Cerebellar nuclear complex (tissue), 1 donor: ENCODE results near the gene SOCS2.

ENCODE experiments used
- DNase-seq, 2 experiments: peaks; one replicate each; lab custom pipeline; 2025; lab: John Stamatoyannopoulos, UW

Gene SOCS2

DNA sequence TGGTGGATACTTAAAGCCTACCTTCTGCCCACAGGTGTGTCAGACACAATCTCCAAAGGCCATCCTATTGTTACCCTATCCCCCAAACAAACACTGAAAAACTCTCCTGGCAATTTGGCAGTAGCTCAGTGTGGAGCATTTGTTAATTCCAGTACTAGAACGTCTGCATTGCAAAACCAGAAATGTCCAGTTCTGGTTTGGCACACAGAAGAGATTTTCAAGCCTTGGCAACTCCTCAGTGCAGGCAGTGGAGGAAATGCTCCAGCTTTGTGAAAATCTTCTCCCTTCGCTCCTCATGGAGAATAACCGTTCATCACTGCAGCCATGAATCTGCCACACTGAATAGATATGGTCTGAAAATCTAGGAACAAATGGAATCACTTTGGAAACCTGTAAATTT is 5.3 kb upstream of the SOCS2 start:
- DNase-seq = no peak

GRCh38 chr12:93568091-93568490 is 4.4 kb upstream of the SOCS2 start:
- DNase-seq = no peak

DNA sequence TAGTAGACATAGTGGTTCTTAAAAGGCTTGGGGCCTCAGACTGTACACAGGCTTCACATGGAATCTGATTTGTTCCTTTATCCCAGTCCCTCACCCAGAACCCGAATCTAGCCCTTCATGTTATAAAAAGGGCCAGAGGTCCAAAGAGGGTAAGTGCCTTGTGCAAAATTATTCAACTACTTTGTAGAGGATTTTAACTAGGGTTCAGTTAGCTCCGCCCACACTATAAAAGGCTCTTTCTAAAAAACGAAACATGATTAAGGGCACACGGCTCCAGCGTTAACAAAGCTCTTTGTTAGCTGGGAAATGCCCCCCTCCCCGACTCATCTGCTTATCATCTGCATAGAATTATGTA is 3.2 kb upstream of the SOCS2 start:
- DNase-seq = no peak

DNA sequence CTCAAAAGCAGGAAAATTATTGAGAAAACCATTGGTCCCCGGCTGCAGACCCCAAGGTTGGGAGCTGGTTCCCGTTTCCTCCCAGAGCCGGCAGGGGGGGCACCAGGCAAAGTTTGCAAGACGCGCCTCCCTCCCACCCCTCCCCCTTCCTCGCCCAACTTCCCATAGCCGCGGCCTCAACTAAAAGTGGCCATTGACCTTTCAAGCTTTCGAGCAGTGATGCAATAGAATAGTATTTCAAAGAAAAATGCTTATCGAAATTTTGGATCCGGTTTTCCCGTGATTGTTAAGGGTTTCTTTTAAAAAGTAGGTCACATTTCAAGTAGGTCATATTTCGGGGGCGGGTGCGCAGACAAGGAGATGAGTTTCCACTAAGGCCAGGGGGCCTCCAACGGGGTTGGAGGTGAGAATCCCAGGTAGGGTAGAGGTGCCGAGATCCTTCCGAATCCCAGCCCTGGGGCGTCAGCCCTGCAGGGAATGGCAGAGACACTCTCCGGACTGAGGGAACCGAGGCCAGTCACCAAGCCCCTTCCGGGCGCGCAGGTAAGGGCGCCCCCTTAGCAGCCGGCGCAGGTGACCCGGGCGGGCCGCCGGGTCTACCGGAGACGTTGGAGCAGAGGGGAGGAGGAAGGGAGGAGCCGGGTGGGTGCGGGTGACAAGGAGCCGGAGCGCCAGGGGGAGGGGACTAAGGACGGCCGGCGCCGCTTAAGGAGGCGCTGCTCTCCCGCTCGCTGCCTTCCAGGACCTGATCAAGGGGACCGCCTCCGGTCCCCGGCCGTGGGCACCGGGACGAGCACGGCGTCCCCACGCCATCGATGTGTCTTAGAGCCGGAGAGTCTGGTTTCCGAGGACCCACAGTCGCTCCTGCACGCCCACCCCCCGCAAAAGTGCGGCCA is 2.6 kb upstream of the SOCS2 start:
- DNase-seq = no peak

DNA sequence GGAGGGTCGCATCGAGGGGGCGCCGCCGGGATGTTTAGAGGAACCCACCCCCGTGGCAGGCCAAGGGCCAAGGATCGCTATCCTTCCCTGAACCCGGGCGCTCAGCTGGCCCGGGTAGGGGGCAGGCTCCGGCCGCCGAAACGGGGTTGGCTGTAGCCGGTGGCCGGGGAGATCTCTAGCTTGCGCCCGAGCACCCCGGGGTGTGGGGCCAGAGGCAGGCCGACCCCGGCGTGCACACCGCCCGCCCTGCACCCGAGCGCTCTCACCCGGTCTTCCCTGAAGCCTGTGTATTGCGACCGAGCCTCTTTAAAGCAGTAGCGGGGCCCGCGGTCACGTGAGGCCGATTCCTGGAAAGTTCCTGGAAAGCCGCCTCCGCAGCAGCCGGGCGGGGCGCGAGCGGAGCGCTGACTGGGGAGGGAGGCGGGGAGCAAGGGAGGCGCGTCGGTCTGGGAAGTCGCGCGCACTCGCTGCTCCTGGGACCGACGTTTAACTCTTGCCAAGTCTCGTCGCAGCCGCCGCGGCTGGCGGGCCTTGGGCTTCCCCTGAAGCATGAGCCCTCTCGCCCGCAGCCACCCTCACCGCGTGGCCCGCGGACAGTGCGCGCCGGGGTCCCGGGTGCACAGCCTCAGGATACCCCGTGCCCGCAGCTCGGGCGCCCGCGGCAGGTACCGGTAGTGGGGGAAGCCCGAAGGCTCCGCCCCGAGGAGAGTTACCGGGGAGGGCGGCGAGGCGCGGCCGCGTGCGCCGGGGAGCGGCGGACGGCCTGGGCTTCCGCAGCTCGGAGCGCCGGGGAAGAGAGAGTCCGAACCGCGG is 1.7 kb upstream of the SOCS2 start:
- no peak for DNase-seq

- no peak for DNase-seq
These were observed 1.0 kb upstream of the SOCS2 start for GRCh38 chr12:93571365-93571924.

- DNase-seq = no peak
These were observed 457 bp downstream of the SOCS2 start for GRCh38 chr12:93572712-93573551.

DNA sequence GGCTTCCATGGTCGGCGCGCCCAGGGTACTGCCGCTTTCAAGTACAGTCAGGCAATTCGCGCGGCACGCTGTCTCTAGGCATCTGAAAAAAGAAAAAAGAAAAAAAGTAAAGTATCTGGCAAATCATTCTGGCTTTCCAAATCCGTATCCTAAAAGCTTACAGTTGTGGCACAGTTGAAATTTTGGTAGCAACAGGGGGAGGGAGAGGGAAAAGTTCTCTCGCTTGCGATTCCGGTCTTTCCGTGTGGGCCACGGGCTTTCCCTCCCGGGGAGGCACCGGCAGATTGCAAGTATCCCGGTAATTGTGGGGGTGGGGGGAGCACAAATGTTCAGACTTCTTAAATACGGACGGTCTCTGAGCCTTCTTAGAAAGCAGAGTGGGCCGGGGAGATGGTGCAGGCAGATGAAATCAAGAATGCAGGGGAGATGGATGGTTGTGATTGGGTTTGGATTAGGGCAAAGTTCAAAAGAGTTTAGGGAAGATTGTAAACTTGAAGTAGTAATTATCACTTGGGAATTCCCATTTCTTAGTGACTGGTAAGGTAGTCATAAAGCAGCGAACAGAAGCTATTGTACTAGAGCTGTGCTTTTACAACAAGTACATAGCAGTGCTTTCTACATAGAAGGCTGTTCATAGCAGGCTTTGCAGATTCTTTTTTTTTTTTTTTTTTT is 1.2 kb downstream of the SOCS2 start:
- no peak for DNase-seq

GRCh38 chr12:93577222-93577621 is 4.7 kb downstream of the SOCS2 start:
- DNase-seq = no peak

- no peak for DNase-seq
These were observed 5.7 kb downstream of the SOCS2 start for GRCh38 chr12:93578221-93578620.

- DNase-seq = no peak
These were observed 8.2 kb downstream of the SOCS2 start for GRCh38 chr12:93580682-93581081.

DNA sequence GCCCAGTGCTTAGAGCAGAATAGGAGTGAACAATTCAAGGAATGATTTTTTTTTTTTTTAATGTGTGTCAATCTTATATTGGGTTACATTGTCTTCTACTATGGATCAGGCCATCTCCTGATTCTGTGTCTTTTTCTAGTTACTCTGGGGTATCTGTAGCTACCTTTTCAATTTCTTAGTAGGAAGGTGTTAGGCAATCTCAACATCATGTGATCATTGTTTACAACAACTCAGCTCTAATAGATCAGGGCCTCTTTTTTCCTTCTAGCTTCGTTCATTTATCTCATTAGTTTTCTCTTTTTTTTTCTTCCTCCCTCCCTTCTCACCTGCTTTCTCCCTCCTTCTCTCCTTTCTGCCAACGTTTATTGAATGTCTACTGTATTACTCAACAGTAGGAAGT is 8.9 kb downstream of the SOCS2 start:
- DNase-seq = no peak

- DNase-seq = no peak
These were observed 9.9 kb downstream of the SOCS2 start for GRCh38 chr12:93582351-93582750.

DNA sequence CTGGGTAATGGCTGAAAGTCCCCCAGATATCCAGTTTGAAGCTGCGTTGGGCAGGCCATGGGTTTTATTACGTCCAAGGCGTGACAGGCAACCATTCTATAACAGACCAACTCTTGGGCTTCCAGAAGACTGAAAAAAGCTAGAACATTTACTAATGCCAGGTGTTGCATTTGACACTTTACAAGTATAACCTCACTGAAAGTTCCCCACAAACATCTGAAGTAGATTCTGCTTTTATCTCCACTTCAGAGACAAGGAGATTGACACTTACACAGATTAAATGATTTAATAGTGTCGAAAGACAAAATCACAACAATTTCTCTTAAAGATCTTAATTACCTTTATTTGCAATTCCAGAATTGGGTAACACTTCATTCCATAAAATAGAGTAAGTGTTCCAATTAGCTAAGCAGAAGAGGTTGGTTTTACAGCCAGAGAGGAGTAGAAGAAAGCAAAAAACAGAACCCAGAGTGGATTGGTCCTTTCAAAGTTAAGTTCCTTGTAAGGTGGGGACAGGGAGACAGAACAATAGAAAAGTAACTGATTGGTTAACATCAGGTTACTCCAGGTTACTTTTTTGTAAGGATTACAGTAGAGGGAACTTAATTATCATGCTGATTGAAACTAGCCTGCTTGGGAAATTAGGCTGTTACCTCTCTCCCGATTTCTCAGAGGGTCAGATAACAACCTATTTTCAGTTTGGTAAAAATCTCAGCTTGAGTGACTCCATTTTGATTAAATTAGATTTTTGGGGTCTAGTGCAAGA is 11.3 kb downstream of the SOCS2 start:
- DNase-seq = no peak

DNA sequence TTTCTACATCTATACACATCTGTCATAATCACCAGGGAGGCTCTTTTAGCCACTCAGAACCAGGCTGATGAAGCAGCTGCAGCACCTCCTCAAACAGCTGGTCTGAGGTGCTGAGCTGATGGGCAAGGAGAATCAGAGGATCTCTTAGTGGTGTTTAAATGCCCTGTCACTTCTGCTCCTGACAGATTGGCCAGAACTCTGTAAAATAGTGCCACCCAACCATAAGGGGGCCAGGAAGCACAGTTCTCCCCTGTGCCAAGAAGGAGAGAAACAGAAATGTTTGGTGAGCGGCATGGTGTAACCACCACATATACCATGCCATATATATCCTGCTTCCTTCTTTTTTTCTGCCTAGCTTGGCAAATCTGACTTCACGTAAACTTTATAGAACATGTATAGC is 12.8 kb downstream of the SOCS2 start:
- DNase-seq = no peak

DNA sequence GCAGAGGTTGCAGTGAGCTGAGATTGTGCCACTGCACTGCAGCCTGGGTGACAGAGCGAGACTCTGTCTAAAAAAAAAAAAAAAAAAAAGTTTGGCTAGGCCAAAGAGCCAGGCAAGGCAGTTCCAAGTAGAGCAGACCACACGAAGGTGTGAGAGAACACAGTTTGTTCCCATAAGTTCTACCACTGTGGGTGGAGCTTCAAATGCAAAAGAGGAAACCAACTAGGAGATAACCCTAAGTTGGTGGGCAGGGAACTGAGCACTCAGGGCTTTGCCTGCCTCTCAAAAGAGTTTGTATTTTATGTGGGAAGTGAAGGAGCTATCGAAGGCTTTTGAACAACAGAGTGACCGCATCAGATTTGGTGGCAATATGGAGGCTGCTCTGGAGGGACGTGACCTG is 15.1 kb downstream of the SOCS2 start:
- DNase-seq = no peak

GRCh38 chr12:93589081-93589480 is 16.6 kb downstream of the SOCS2 start:
- DNase-seq = no peak

DNA sequence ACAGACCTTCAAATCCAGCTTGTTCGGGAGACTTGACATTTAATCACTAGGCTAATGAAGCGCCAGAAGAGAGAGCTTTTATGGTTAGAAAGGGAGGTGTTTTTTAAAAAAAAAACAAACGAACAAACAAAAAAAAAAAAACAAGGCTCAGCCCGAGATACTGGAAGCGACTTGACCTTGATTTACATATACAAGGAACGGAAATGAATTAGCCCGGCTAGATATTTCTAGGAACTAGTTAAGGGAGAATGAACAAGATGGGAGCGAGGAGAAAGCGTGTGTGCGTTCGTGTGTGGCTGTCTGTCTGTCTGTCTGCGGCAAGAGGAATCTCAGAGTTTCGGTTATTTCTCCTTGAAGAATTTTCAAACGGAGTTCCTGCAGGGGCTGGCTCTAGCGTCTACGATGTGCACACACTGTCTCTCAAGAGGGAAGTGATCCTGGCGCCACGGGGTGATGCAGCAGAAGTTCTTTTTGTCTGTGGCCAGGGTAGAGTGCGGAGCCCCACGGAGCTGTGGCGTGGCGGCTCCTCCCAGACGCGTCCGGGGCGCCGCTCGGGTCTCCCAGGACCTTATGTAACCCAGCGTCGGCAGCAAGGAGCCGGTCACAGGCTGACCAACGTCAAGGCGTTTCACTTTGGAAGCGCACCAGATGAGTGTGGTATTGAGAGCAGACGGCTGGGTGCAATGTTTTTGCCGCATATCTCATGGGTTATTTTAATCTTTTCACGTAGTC is 18.8 kb downstream of the SOCS2 start:
- DNase-seq = no peak

DNA sequence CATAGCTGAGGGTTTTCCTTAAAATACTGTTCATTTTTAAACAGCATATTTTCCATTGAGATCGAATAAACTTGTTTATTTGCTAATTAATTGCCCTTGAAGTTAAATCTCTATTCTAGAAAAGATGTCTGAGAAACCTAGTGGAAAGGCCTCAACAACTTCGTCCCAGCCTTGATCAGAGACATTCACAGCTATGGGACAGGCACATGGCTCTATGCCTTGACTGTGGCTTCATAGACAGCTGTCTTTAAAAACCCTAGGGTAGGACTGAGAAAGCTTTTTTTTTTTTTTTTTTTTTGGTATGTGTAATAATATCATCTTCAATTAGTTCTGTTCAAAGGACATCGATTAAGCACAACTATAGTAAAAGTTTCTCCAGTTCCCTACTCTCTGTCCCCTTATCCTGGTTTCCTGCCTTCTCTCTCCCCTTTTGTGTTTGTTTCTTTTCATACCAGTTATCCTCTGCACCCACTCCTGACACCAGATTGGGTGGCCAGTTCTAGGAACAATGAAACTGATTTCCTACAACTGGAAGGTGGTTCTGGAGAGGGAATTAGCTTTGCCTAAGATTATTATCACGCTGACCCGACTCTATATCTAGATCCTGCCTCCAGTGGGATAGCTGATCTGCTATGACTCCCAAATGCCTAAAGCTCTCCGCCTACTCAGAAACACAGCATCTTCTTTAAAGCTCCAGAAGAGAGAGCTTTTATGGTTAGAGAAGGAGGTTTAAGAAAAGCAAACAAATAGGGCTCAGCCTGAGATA is 20.3 kb downstream of the SOCS2 start:
- DNase-seq = no peak
